HepG2 (cell line): Measurements from ENCODE around the gene STK39. TPM values are rescaled to one million over a fixed set of nuclear protein-coding genes. Genes with fewer than 3 reads are reported as not detected.

Source experiments
- AHR ChIP-seq: IDR thresholded peaks from 2 replicates; pipeline ENCODE4 v1.6.1; 2018; ENCODE audit warnings: missing genetic modification reagents, missing compliant biosample characterization
- ATF7-NPFF ChIP-seq: sonication (generic); formaldehyde crosslinking; IDR thresholded peaks from 2 replicates; pipeline ENCODE4 v1.8.1; 2023; ENCODE audit warnings: mild to moderate bottlenecking, low read depth, missing genetic modification reagents, moderate library complexity
- FIP1L1 ChIP-seq: fragments of 200-400 bp; formaldehyde crosslinking; IDR thresholded peaks from 2 replicates; pipeline ENCODE4 v1.6.1; 2018; ENCODE audit warnings: low read depth, mild to moderate bottlenecking, low read length, moderate library complexity, borderline replicate concordance; ENCODE audit not compliant: insufficient read depth
- HNF1B ChIP-seq: sonication (generic); formaldehyde crosslinking; IDR thresholded peaks from 2 replicates; pipeline ENCODE4 v1.5.1; 2020; ENCODE audit warnings: mild to moderate bottlenecking, moderate library complexity, missing genetic modification reagents
- HNRNPLL ChIP-seq: fragments of 200-400 bp; formaldehyde crosslinking; IDR thresholded peaks from 2 replicates; pipeline ENCODE4 v1.6.1; 2017; ENCODE audit warnings: mild to moderate bottlenecking, low read depth, low read length; ENCODE audit not compliant: poor library complexity, severe bottlenecking
- MIER3 ChIP-seq: IDR thresholded peaks from 2 replicates; pipeline ENCODE4 v1.6.1; 2016; ENCODE audit warnings: missing compliant biosample characterization, borderline replicate concordance
- NFYC ChIP-seq: IDR thresholded peaks from 2 replicates; pipeline ENCODE4 v1.6.1; 2016; ENCODE audit warnings: missing genetic modification reagents, missing compliant biosample characterization
- PCBP2 ChIP-seq: fragments of 200-400 bp; formaldehyde crosslinking; optimal IDR thresholded peaks from 2 replicates; pipeline ENCODE3; 2018; ENCODE audit warnings: low read length, low read depth; ENCODE audit not compliant: poor library complexity, severe bottlenecking
- RAD21 ChIP-seq: fragments of 450-650 bp; formaldehyde crosslinking; IDR thresholded peaks from 2 replicates; pipeline ENCODE4 v1.5.0; 2020; ENCODE audit warnings: mild to moderate bottlenecking
- ZBTB40 ChIP-seq, 2 experiments: fragments of 450-650 bp in 1 of 2; sonication (generic) in 1 of 2; formaldehyde crosslinking in 1 of 2; IDR thresholded peaks; 2 replicates each; pipeline versions ENCODE4 v1.6.1 to v1.8.0; 2016 to 2022; ENCODE audit warnings: antibody characterized with exemption in 1 of 2, mild to moderate bottlenecking in 1 of 2, missing genetic modification reagents in 1 of 2
- ZNF333 ChIP-seq: sonication (generic); formaldehyde crosslinking; IDR thresholded peaks from 2 replicates; pipeline ENCODE4 v1.4.0; 2020; ENCODE audit warnings: mild to moderate bottlenecking, missing genetic modification reagents, borderline replicate concordance
- ZNF558 ChIP-seq: sonication (generic); formaldehyde crosslinking; IDR thresholded peaks from 2 replicates; pipeline ENCODE4 v1.9.0; 2022; ENCODE audit warnings: mild to moderate bottlenecking, missing genetic modification reagents, borderline replicate concordance
- ZSCAN21 ChIP-seq: sonication (generic); formaldehyde crosslinking; IDR thresholded peaks from 2 replicates; pipeline ENCODE4 v1.8.0; 2022; ENCODE audit warnings: mild to moderate bottlenecking, missing genetic modification reagents, moderate library complexity, borderline replicate concordance
- polyA plus RNA-seq, 8 experiments: library from polyadenylated mRNA; depleted of rRNA in 3 of 8; stranded (reverse) in 7 of 8; unstranded in 1 of 8; fragments of >200 nt; fragmentation: Illumina TruSeq in 4 of 8; extraction: Trizol in 4 of 8; gene quantifications; 2 replicates each; pipeline versions ENCODE4 v1.2.1 to v1.2.3, GENCODE V29; 2011 to 2016; ENCODE audit warnings: low read depth in 4 of 8, missing spikeins in 1 of 8, mixed read lengths in 1 of 8; ENCODE audit not compliant: insufficient read depth in 1 of 8
- total RNA-seq, 5 experiments: library from RNA; depleted of rRNA; stranded (reverse); fragments of >200 nt; fragmentation: Illumina TruSeq; extraction: Trizol; gene quantifications; 2 replicates each; pipeline ENCODE4 v1.2.3, GENCODE V29; 2016; ENCODE audit warnings: low read depth in 1 of 5
- TF ChIP-seq, protein P1 (sequence below): IDR thresholded peaks from 2 replicates; pipeline ENCODE4 v1.6.1; 2016; ENCODE audit warnings: missing compliant biosample characterization, missing genetic modification reagents, borderline replicate concordance

The STK39 gene
- total and polyA plus RNA-seq, 2 of the 13 experiments (the other 11 are each of a cell fraction or from before 2014, with no cell fraction given): 27.3 to 38.4 TPM

GRCh38 chr2:168247341-168248261, at the start of gene STK39 (continued):
- no peak for TF ChIP-seq ZBTB40 (IDR thresholded peaks at IDR 0.05)
- TF ChIP-seq ZBTB40 (CRISPR knock-in tag; IDR thresholded peaks at IDR 0.05): peak; percentile 60; the same call in 1 of the 2 replicates
- TF ChIP-seq ATF7-NPFF (CRISPR knock-in tag): no peak
- TF ChIP-seq PCBP2: no peak
- TF ChIP-seq ZSCAN21 (CRISPR knock-in tag): peak; percentile 87; the same call in 1 of the 2 replicates
- TF ChIP-seq, protein P1, sequence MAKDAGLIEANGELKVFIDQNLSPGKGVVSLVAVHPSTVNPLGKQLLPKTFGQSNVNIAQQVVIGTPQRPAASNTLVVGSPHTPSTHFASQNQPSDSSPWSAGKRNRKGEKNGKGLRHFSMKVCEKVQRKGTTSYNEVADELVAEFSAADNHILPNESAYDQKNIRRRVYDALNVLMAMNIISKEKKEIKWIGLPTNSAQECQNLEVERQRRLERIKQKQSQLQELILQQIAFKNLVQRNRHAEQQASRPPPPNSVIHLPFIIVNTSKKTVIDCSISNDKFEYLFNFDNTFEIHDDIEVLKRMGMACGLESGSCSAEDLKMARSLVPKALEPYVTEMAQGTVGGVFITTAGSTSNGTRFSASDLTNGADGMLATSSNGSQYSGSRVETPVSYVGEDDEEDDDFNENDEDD (CRISPR knock-in tag): peak; percentile 71; the same call in 1 of the 2 replicates
- TF ChIP-seq MIER3 (CRISPR knock-in tag): peak; percentile 68; the same call in 1 of the 2 replicates
- TF ChIP-seq HNRNPLL: peak; percentile 95
- TF ChIP-seq NFYC (CRISPR knock-in tag): peak; percentile 11; the same call in 1 of the 2 replicates
- TF ChIP-seq AHR (CRISPR knock-in tag): peak; percentile 29; the same call in 1 of the 2 replicates
- peak; percentile 71; the same call in 1 of the 2 replicates for TF ChIP-seq HNF1B (CRISPR knock-in tag)
- TF ChIP-seq RAD21 (CRISPR knock-in tag): peak; percentile 72
- no peak for TF ChIP-seq ZNF333 (CRISPR knock-in tag)
- no peak for TF ChIP-seq FIP1L1
- TF ChIP-seq ZNF558 (CRISPR knock-in tag): peak; percentile 31; the same call in 1 of the 2 replicates
